ENCODE measurements around the gene ST7L.

GRCh38 chr1:112583366-112583765 lies 35.6 kb downstream of the ST7L start:
- TF ChIP-seq JUN (IDR thresholded peaks at IDR 0.05; ENCODE audit: borderline replicate concordance, low read depth, low read length) (no peak), JUN (CRISPR knock-in tag; IDR thresholded peaks at IDR 0.05; ENCODE audit: borderline replicate concordance) (no peak), ELF1 (tag; IDR thresholded peaks at IDR 0.05) (no peak), SMARCB1 (IDR thresholded peaks at IDR 0.05; ENCODE audit: insufficient read length, low read depth) (no peak), ZBTB40 (IDR thresholded peaks at IDR 0.05) (no peak), ZBTB40 (CRISPR knock-in tag; IDR thresholded peaks at IDR 0.05) (no peak), RFX5 (IDR thresholded peaks at IDR 0.05; ENCODE audit: low read depth, low read length) (no peak), XRCC4 (IDR thresholded peaks at IDR 0.05; ENCODE audit: extremely low read depth, insufficient read depth, insufficient read length) (no peak), MCM7 (IDR thresholded peaks at IDR 0.05) (no peak), SMARCC2 (IDR thresholded peaks at IDR 0.05; ENCODE audit: low read depth) (no peak), RBBP5 (IDR thresholded peaks at IDR 0.05; ENCODE audit: borderline replicate concordance, insufficient read depth, low read length, poor library complexity, severe bottlenecking) (no peak), CTCF (IDR thresholded peaks at IDR 0.05 in 2 of 3, conservative IDR thresholded peaks at IDR 0.05 in 1 of 3; ENCODE audit: insufficient read depth in 2 of 3, low read depth in 1 of 3, low read length in 3 of 3) (no peak), ESRRA (IDR thresholded peaks at IDR 0.05; ENCODE audit: borderline replicate concordance, low read depth) (no peak), SMARCA5 (IDR thresholded peaks at IDR 0.05) (no peak), BRD9 (IDR thresholded peaks at IDR 0.05; ENCODE audit: low read depth, partially characterized antibody) (no peak), TAF1 (IDR thresholded peaks at IDR 0.05; ENCODE audit: control insufficient read depth, extremely low read depth, insufficient read depth, low read length, severe bottlenecking) (no peak)

All from K562 (cell line).